G401 (cell line): ENCODE results near the gene WDR72. TPM values are rescaled to one million over a fixed set of nuclear protein-coding genes. Genes with fewer than 3 reads are reported as not detected.

Experiments
- DNase-seq: peaks from one replicate; pipeline ENCODE4 v3.0.0-alpha.2; 2015; ENCODE audit warnings: low spot score
- in situ Hi-C: cut with HindIII; loops from 2 replicates; pipeline ENCODE4 v1.10.0; 2016; ENCODE audit warnings: low sequenced_read_pairs, mixed read lengths
- total RNA-seq: library from RNA; depleted of rRNA; stranded (reverse); fragments of >200 nt; shearing (Covaris generic); gene quantifications from 2 replicates; pipeline ENCODE4 v1.2.3, GENCODE V29; 2014; rRNA removed

Gene WDR72
- total RNA-seq, 1 experiment from 2014 or later: not detected

GRCh38 chr15:53498996-53499395 is 260.5 kb downstream of the WDR72 start:
- in situ Hi-C loops: no loop called here

GRCh38 chr15:53490341-53490740 is 269.1 kb downstream of the WDR72 start:
- no peak for DNase-seq
- in situ Hi-C loops: no loop called here

More at GRCh38 chr15:53498996-53499395, 260.5 kb downstream of the WDR72 start:
- DNase-seq: no peak

- in situ Hi-C loops: no loop called here
- DNase-seq: no peak
Observed at GRCh38 chr15:53482055-53482454, 277.4 kb downstream of the WDR72 start.

GRCh38 chr15:53477981-53478766 is 281.3 kb downstream of the WDR72 start:
- in situ Hi-C loops: no loop called here
- no peak for DNase-seq

GRCh38 chr15:53473886-53474285 is 285.6 kb downstream of the WDR72 start:
- in situ Hi-C loops: no loop called here
- DNase-seq: no peak

- DNase-seq: no peak
- in situ Hi-C loops: no loop called here
Observed at GRCh38 chr15:53473435-53473834, 286.0 kb downstream of the WDR72 start.

GRCh38 chr15:53472883-53473282 is 286.6 kb downstream of the WDR72 start:
- in situ Hi-C loops: no loop called here
- DNase-seq: no peak

GRCh38 chr15:53472210-53472609 is 287.3 kb downstream of the WDR72 start:
- in situ Hi-C loops: no loop called here
- no peak for DNase-seq

- in situ Hi-C loops: no loop called here
Observed at GRCh38 chr15:53470743-53471142, 288.7 kb downstream of the WDR72 start.

GRCh38 chr15:53469422-53469821 is 290.0 kb downstream of the WDR72 start:
- in situ Hi-C loops: no loop called here
- DNase-seq: no peak

More at GRCh38 chr15:53470743-53471142, 288.7 kb downstream of the WDR72 start:
- DNase-seq: no peak

Other genes starting within 250 kb of the WDR72 start
- not detected in 2 replicates for gene UNC13C, start 218.8 kb upstream of the WDR72 start, total RNA-seq